Loucy (cell line): Measurements from ENCODE around the gene ID1.

Experiments
- H2AFZ ChIP-seq: fragments of 200-600 bp; sonication (generic); 2 replicates; pipeline ENCODE4 v1.6.0; 2016; ENCODE audit warnings: antibody characterized with exemption, mild to moderate bottlenecking, low read length, moderate library complexity
- H3F3A ChIP-seq: fragments of 200-600 bp; 2 replicates; pipeline ENCODE4 v1.6.0; 2016; ENCODE audit warnings: antibody characterized with exemption, low read depth, mild to moderate bottlenecking
- H3K27me3 ChIP-seq: fragments of 200-600 bp; sonication (generic); 2 replicates; pipeline ENCODE4 v1.6.1; 2014; ENCODE audit warnings: low read length, mild to moderate bottlenecking; ENCODE audit not compliant: insufficient read depth, poor library complexity, severe bottlenecking
- H3K36me3 ChIP-seq: fragments of 200-600 bp; sonication (generic); 2 replicates; pipeline ENCODE4 v1.6.1; 2016; ENCODE audit warnings: low read length; ENCODE audit not compliant: insufficient read depth
- H3K4me1 ChIP-seq: fragments of 200-600 bp; sonication (generic); 2 replicates; pipeline ENCODE4 v1.5.1; 2014; ENCODE audit warnings: low read length, mild to moderate bottlenecking; ENCODE audit not compliant: insufficient read depth, poor library complexity, severe bottlenecking
- H3K4me2 ChIP-seq: fragments of 200-600 bp; sonication (generic); 2 replicates; pipeline ENCODE4 v1.6.0; 2014; ENCODE audit warnings: antibody characterized with exemption, low read length, low read depth, mild to moderate bottlenecking; ENCODE audit not compliant: poor library complexity, severe bottlenecking
- H3K4me3 ChIP-seq: fragments of 200-600 bp; sonication (generic); 2 replicates; pipeline ENCODE4 v1.5.1; 2014; ENCODE audit warnings: low read length, mild to moderate bottlenecking, mixed read lengths; ENCODE audit not compliant: poor library complexity, severe bottlenecking
- H3K79me2 ChIP-seq: fragments of 200-600 bp; sonication (generic); 2 replicates; pipeline ENCODE4 v1.6.1; 2014; ENCODE audit warnings: low read length; ENCODE audit not compliant: insufficient read depth
- H3K9ac ChIP-seq: fragments of 200-600 bp; sonication (generic); 2 replicates; pipeline ENCODE4 v1.6.0; 2014; ENCODE audit warnings: mild to moderate bottlenecking, low read depth, low read length, moderate library complexity; ENCODE audit not compliant: poor library complexity, severe bottlenecking
- H3K9me2 ChIP-seq: fragments of 200-600 bp; sonication (generic); replicated peaks from 2 replicates; pipeline ENCODE4 v1.6.1; 2016; ENCODE audit warnings: low read depth, low read length, mixed read lengths
- H3K9me3 ChIP-seq: fragments of 200-600 bp; sonication (generic); 2 replicates; pipeline ENCODE4 v1.6.1; 2014; ENCODE audit warnings: mild to moderate bottlenecking, antibody characterized with exemption, low read length, low read depth; ENCODE audit not compliant: insufficient read depth
- H4K20me1 ChIP-seq: fragments of 200-600 bp; sonication (generic); 2 replicates; pipeline ENCODE4 v1.6.0; 2014; ENCODE audit warnings: antibody characterized with exemption, low read length, mild to moderate bottlenecking; ENCODE audit not compliant: insufficient read depth, poor library complexity, severe bottlenecking
- EZH2phosphoT487 ChIP-seq: fragments of 200-600 bp; IDR thresholded peaks from 2 replicates; pipeline ENCODE4 v1.6.1; 2018; ENCODE audit warnings: antibody characterized with exemption, mild to moderate bottlenecking, moderate library complexity, borderline replicate concordance
- TF ChIP-seq, protein P1 (sequence below): fragments of 200-600 bp; sonication (generic); conservative IDR thresholded peaks from 2 replicates; pipeline ENCODE4 v1.5.1; 2014; ENCODE audit warnings: mild to moderate bottlenecking, antibody characterized with exemption, low read length

The ID1 gene, protein sequence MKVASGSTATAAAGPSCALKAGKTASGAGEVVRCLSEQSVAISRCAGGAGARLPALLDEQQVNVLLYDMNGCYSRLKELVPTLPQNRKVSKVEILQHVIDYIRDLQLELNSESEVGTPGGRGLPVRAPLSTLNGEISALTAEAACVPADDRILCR

DNA sequence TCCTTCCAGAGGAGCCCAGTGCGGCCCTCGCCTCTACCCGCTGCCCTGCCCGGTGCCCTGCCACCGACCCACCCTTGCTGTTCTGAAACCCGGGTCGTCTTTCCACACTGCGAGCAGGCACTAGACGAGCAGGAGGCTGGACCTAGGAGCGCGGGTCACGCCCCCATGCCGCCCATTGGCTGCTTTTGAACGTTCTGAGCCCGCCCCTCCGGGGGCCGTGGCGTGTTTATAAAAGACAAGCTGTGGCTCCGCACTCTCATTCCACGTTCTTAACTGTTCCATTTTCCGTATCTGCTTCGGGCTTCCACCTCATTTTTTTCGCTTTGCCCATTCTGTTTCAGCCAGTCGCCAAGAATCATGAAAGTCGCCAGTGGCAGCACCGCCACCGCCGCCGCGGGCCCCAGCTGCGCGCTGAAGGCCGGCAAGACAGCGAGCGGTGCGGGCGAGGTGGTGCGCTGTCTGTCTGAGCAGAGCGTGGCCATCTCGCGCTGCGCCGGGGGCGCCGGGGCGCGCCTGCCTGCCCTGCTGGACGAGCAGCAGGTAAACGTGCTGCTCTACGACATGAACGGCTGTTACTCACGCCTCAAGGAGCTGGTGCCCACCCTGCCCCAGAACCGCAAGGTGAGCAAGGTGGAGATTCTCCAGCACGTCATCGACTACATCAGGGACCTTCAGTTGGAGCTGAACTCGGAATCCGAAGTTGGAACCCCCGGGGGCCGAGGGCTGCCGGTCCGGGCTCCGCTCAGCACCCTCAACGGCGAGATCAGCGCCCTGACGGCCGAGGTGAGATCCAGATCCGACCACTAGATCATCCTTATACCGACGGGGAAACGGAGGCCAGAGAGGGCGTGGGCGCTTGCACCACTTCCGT lies at the start of gene ID1:
TSS of gene ID1 (plus strand) at position 259 of the 871 bp plus-strand sequence. CDS start at position 358, 99 bp downstream.
- peak within 1 kb of the TSS; percentile 99 for H2AFZ ChIP-seq
- no peaks in the 10 kb centered on the region for H4K20me1 ChIP-seq
- peaks cover 23% of the 10 kb centered on the region for H3K4me1 ChIP-seq
- H3K9ac ChIP-seq: peak within 1 kb of the TSS; percentile 58
- no peaks in the 10 kb centered on the region for H3K9me3 ChIP-seq
- H3F3A ChIP-seq: no peaks in the 10 kb centered on the region
- no peak for TF ChIP-seq EZH2phosphoT487
- TF ChIP-seq, protein P1, sequence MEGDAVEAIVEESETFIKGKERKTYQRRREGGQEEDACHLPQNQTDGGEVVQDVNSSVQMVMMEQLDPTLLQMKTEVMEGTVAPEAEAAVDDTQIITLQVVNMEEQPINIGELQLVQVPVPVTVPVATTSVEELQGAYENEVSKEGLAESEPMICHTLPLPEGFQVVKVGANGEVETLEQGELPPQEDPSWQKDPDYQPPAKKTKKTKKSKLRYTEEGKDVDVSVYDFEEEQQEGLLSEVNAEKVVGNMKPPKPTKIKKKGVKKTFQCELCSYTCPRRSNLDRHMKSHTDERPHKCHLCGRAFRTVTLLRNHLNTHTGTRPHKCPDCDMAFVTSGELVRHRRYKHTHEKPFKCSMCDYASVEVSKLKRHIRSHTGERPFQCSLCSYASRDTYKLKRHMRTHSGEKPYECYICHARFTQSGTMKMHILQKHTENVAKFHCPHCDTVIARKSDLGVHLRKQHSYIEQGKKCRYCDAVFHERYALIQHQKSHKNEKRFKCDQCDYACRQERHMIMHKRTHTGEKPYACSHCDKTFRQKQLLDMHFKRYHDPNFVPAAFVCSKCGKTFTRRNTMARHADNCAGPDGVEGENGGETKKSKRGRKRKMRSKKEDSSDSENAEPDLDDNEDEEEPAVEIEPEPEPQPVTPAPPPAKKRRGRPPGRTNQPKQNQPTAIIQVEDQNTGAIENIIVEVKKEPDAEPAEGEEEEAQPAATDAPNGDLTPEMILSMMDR: no peak
- H3K36me3 ChIP-seq: no peaks in the 10 kb centered on the region
- no peaks in the 10 kb centered on the region for H3K9me2 ChIP-seq
- H3K27me3 ChIP-seq: peaks cover 23% of the 10 kb centered on the region
- H3K79me2 ChIP-seq: no peaks in the 10 kb centered on the region
- peak within 1 kb of the TSS; percentile 81 for H3K4me3 ChIP-seq
- peak within 1 kb of the TSS; percentile 96 for H3K4me2 ChIP-seq

- Histone ChIP-seq H3K9ac (no peak overlapping the region), H2AFZ (no peak overlapping the region), H3K4me3 (no peak overlapping the region), H3K9me3 (no peaks in the 10 kb centered on the region), H3K9me2 (no peaks in the 10 kb centered on the region), H3F3A (no peaks in the 10 kb centered on the region), H3K36me3 (peaks cover 50% of the 10 kb centered on the region; the same call in 1 of the 2 replicates), H3K79me2 (no peaks in the 10 kb centered on the region), H3K4me1 (peaks cover 10% of the 10 kb centered on the region), H3K4me2 (no peak overlapping the region), H3K27me3 (no peaks in the 10 kb centered on the region), H4K20me1 (no peaks in the 10 kb centered on the region)
- no peak for TF ChIP-seq EZH2phosphoT487
- TF ChIP-seq, protein P1: no peak
These were observed 45.4 kb upstream of the ID1 start for GRCh38 chr20:31559704-31560093.

DNA sequence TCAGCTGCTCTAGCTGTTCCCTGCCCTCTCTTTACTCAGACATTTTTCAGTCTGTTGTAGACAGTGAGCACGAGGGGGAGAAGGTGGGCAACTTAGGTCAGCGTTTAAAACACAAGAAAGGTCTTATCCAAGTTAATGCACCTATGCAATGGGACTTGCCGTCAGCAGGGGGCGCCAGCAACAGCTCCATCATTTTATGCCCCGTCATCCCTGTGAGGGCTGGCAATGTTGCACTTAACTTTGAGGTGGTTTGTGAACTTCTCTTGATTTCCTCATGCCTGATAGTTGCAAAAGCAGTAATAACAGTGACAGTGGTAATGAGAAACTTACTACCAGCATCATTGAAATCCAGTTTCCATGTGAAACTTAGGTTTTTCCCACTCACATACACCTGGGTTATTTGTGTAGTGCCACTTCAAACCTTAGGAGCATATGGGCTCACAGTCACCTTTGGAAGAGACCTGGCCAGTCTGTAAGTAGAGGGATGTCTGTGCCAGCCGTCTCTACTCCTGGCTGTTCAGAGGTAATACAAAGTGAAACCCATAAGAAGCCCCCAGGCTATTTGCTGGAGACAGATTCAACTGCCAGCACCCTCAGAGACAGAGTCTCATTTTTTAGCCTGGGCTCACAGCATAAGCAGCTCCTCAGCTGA lies 44.9 kb upstream of the ID1 start:
- Histone ChIP-seq H3K9me2 (no peaks in the 10 kb centered on the region), H3K36me3 (peaks cover 45% of the 10 kb centered on the region; the same call in 1 of the 2 replicates), H3K79me2 (no peaks in the 10 kb centered on the region), H3K4me2 (peak overlapping the region; percentile 8), H3K4me1 (peaks cover 10% of the 10 kb centered on the region), H3K9me3 (no peaks in the 10 kb centered on the region), H3K4me3 (no peak overlapping the region), H2AFZ (no peak overlapping the region), H3F3A (no peaks in the 10 kb centered on the region), H3K9ac (no peak overlapping the region), H4K20me1 (no peaks in the 10 kb centered on the region), H3K27me3 (no peaks in the 10 kb centered on the region)
- no peak for TF ChIP-seq EZH2phosphoT487
- TF ChIP-seq, protein P1: peak; percentile 96
